Middle frontal gyrus (tissue), 1 donor: ENCODE measurements around the gene IQCK.

ENCODE experiments used
- DNase-seq: peaks from one replicate; pipeline ENCODE4 v3.0.0-alpha.2; 2015; ENCODE audit warnings: low spot score; ENCODE audit errors: extremely low spot score

The IQCK gene

DNA sequence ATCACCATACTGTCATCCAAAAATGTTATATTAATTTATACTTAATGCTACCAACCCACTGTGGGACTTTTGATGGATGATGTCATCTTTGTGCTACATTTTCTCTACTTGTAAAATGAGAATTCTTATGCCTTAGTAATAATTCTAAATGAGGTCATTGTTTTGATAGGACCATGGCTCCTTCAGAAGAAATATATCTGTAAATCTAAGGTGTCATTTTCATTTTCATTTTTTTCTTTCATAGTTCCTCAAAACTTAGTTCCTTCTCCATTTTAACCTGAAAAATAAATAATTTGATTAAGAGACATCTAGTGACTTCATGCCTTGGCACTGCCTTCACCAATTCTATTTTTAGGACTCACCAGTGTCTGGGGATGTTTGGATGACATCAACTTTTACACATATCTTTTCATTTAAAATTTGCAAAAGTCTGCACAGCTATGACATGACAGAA, 117.9 kb downstream of the IQCK start:
- DNase-seq: no peak

DNA sequence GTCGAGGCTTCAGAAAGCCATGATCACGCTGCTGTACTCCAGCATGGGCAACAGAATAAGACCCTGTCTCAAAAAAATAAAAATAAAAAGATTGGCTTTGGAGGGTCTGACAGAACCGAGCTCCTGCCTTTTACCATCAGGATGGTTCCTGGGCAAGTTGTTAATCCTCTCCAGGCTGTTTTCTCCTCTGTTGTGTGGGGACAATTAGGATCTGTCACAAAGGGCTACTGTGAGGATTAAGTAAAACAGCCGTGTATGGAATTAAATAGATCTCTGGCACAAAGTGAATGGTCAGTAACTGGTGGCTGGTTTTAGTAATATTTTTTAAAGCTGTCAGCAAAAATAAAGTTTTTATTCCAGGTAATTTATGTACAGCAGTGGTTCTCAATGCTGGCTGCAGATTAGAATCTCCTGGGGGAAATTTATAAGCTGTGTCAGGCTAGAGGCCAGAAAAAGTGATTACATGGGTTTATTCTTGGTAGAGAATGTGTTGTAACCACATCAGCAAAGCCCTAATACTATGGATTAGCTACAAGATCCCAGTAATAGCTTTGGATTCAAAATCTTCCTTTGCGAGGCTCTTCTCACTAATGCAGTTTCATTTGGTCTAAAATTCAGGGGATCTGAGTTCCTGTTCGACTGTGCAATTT, 119.4 kb downstream of the IQCK start:
- no peak for DNase-seq

DNA sequence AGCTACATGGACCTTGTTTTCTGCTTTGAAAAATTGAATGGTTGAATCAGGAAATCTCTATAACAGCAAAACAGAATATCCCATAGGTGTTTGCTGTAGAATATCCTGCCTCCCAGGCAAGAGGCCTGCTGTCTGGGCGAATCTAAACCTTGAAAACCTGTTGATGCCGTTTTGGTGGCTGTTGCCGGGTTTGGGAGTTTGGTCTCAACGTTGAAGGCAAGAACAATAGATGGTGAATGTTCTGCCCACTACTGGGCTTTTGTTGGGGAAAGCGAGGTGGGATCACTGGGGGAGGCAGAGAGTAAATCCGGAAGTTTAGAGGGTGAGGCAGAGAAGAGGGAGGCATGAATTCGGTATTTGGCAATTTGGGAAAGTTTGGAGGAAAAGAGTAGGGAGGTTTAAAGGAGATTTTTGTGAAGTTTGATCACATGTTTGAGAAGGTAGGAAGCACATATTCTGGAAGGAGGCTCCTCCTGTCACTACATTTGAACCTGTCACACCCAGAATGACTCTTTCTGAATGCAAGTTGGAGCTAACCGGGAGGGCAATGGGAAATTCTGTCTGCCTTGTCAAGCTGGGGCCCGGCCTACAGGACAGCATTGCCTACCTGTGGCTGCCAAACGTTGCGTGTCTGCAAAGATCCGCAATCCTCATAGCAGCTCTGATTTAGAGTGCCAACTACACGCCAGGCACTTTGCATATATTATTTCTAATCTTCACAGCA, 120.1 kb downstream of the IQCK start:
- no peak for DNase-seq

DNA sequence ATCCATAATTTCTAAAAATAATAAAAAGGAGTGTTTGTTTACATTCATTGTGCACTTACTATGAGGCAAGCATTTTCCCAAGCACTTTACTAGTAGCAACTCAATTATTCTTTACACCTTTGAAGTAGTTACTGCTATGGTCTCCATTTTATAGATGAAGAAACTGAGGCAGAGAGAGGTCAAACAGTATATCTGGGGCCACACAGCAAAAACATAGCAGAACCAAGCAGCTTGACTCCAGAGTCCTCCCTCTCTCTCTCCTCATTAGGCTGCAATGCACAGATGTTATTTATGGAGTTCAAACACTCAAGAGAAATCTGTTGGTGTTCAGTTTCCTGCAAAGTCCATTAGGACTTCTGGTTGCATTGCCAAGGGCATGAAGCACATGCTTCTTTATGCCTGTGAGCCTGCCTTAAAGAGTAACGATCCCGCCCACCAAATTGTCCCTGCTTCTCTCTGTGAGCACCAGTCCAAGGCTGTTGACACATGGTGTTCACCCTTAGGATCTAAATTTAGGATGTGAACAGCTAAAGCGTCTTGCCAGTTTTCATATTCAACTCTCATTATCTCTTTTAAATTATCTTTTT, 122.5 kb downstream of the IQCK start:
- no peak for DNase-seq

DNA sequence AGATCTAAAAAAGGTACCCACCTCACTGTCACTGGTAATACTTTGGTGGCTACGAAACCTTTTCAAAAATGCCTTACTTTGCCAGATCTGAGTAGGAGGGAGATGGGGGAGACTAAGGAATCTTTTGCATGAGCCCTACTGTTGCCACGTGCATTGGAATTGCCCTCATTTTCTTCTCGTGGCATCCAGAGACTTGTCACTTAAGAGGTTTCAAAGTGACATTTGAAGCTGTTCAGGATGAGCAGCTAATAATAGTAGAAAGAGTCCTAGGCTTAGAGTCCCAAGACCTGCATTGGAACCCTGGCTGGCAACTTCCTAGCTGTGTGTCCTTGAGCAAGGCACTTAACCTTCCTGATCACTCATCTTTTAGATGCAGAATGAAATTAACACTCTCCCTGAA, 123.1 kb downstream of the IQCK start:
- DNase-seq: no peak

DNA sequence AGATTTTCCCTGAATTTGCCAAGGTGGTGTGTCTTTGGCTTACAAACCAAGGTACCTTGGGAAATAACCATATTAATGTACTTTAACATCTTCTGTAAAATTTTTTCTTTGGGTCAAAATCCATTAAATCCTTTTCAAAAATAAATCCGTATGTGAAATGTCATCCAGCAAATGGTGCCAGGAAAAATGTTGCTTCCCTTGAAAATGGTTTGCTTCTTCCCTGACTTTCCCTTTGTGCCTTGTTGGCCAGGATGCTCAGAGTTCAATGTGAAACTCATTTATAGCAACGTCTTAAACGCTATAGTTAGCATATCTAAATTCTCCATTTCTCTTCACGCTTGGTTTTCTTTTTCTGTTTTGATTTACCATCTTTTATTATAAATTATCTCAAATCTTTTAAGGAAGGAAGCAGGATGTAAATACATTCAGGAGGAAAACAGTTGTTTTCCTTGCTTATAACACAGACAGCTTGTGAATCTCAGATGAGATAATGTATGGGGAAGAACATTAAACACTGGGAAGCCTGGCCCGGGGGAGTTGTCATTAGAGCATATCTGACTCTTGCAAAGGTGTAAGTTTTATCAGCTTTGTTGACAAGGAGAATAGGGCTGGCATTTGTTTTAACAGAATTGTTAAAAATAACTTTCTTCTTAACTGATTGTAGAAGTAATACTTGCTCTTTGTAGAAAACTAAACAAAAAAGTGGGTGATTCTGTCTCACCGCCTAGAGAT, 124.5 kb downstream of the IQCK start:
- no peak for DNase-seq

DNA sequence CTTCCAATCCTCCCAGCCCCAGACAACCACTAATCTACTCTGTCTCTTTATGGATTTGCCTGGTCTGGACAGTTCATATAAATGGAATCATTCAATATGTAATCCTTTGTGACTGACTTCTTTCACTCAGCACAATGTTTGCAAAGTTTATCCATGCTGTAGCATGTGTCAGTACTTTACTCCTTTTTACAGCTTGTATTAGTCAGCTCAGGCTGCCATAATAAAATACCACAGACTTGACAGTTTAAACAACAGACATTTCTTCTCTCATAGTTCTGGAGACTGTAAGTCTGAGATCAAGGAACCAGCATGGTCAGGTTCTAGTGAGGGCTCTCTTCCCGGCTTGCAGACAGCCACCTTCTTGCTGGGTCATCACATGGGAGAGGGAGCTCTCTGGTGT, 125.3 kb downstream of the IQCK start:
- DNase-seq: no peak

DNA sequence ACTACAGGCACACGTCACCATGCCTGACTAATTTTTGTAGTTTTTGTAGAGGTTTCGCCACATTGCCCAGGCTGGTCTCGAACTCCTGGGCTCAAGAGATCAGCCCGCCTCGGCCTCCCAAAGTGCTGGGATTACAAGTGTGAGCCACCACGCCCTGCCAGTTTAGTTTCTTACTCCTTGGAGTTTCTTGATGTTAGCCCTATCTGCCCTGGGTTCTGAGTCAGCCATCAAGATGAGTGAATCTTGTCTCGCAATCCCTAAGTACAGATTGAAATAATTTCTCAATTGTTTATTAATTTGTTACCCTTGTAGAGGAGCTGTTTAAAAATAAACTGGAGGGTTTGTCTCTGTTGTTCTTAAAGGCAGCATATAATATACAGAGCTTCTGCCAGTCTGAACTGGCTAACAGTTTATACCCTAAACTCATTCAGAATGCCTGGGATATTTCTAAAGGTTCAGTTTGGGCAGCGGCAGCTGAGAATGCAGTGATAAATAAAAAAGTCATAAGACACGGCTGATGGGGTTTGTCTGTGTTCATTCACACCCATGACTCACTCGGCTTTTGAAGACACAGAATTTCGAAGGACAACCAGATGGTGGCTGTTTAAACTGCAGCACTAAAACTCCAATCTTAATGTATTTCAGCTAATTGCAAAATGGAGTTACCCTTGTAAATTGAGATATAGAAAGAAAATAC, 127.0 kb downstream of the IQCK start:
- peak; percentile 48 for DNase-seq

DNA sequence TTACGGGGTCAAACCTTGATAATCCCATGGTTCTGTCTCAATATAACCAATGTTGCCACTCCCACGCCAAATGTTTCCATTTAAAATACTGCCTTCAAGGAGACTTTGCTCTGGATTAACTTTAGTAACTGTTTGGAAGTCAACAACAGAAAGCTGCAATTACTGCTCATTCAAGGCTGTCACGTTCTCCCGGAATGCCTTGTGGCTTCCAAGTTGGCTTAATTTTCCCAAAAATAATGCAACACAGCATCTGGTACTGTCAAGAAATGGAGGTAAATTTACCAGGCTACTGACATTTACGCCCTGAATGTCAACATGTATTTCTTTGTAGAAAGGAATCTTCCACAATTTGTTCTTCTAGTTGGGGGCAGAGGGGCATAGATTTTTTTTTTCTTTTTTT, 128.4 kb downstream of the IQCK start:
- DNase-seq: no peak

DNA sequence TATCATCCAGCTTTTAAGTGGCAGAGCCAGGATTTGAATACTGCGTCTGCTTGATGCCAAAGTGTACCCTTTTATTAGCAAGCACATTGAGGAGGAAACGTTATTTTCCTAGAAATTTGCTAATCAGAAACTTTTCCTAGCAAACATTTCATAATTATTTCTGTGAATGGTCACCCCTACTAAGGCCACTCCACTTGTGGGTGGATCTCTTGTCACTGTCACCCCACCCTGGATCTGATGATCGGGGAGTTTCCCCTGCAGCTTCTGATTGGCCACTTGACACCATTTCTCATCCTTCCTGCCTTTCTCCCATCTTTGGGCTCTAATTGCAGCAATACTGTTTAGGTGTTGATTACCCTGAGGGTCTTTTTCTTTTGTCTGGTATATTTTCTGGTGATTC, 130.7 kb downstream of the IQCK start:
- no peak for DNase-seq

DNA sequence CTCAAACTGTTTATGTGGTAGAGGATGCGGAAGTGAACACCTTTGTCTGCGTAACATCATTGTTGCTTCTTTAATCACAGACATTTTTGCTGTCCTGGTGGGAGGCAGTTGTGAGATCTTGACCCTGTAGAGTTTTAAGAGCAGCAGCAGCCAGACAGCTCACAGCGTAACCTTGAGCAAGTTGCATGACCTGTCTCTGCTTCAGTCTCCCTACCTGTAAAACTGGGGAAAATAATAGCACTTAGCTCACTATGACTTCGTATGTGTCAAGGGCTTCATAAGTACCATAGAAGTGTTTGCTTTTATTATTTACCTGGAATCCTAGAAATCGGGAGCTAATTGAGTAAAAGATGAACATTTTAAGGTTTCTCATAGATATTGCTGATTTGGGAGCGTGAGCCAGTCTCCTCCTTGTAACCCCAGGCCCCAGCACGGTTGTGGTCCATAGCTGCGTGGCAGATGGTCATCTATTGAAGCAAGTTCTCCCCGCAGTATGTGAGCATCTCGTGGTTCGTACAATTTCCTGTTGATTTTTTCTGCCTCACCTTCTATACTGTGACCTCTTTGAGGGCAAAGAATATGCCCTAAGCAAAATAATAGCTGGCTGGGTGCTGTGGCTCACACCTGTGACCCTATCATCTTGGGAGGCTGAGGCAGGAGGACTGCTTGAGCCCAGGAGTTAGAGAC, 132.2 kb downstream of the IQCK start:
- no peak for DNase-seq

DNA sequence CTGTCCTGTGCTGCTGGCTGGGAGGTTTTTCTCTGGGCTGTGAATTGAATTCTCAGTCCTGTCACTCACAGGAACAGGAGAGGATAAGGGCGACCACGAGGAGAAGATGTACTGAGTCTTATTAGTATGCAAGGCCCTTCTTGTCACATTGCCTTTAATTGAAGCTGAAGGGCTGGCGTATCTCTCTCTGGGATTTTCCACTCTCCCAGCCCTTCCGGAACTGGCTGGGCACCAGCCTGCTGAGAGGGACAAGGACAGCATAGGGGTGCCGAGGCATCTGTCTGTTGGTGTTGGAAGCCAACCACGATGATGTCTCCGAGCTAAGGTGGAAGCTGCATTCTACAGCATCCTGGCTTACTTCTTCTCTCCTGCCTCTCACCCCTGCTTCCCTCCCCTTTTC, 133.4 kb downstream of the IQCK start:
- no peak for DNase-seq

DNA sequence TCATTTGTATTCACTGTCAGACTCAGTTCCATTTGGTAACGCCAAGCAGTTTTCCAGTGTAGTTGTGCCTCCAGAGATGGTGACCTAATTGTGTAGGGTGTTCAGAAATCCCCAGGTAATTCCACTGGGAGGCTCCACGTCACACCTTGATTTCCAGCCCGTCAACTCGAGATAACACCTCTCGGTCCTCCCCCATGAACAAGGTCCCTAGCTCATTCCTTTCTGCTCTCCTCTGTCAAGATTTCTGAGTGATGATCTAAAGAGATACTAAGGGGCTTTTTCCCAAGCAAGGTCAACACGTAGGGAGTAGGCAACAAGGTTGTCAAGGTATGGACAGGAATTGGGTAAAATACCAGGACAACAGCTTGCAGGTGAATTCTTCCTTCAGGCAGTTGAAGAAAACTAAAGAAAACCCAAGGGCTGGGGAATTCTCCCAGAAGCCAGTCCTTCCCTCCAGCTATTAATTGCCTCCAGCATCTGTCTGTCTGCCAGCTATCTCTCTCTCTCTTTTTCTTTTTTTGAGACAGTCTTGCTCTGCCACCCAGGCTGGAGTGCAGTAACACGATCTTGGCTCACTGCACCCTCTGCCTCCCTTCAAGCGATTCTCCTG, 135.2 kb downstream of the IQCK start:
- DNase-seq: no peak

DNA sequence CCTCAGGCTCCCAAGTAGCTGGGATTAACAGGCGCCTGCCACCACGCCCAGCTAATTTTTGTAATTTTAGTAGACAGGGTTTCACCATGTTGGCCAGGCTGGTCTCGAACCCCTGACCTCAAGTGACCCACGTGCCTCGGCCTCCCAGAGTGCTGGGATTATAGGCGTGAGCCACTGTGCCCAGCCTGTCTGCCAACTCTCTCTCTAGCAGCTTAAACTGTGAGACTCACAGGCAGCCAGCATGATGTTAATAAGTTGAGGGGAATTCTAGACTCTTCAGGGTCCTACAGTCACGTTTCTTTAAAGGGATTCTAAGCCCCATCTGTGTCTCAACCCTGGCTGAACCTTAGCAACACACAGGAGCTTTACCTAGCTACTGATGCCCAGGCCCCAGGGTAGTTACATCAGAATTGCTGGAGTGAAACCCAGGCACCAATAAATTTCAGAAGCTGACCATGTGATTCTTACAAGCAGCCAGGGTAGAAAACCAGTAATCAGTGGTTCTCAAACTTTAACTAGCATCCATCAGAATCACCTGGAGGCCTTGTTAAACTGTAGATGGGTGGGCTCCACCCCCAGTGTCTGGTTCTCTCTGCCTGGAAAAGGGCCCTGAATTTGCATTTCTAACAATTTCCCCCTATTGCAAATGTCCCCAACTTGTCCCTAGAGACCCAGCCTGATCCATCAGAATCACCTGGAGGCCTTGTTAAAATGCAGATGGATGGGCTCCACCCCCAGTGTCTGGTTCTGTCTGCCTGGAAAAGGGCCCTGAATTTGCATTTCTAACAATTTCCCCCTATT, 135.9 kb downstream of the IQCK start:
- DNase-seq: no peak

DNA sequence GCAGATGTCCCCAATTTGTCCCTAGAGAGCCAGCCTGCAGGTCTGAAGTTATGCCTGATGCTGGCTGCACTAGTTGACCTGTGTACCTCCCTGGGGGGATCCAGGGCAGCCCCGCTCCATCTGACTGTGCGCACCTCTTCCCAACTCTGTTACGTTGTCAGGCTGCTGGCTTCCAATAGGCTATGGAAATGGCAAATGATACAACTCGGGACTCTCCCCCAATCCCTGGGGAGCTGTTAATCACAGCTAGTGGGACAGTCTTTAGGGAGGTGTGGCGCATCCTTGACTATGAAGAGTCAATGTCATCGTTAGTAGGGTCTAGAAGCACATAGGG, 136.4 kb downstream of the IQCK start:
- no peak for DNase-seq

DNA sequence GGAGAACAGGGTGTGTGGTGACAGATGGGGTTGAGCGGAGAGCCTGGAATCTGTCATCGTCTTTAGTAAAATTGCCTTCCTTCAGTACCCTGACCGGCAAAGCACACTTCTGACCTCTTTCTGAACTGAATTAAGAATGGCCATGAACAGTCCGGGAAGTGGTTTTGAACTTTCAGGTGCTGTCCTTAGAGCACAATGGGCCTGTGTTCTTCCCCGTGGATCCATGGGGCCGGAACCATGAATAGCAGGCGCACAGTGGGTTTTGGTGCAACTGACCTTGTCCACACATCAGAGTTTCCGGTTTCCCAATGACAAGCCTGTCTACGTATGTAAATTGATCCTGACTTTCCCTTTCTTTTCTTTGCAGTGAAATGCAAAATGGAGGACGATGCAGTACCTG, 138.0 kb downstream of the IQCK start:
- no peak for DNase-seq

DNA sequence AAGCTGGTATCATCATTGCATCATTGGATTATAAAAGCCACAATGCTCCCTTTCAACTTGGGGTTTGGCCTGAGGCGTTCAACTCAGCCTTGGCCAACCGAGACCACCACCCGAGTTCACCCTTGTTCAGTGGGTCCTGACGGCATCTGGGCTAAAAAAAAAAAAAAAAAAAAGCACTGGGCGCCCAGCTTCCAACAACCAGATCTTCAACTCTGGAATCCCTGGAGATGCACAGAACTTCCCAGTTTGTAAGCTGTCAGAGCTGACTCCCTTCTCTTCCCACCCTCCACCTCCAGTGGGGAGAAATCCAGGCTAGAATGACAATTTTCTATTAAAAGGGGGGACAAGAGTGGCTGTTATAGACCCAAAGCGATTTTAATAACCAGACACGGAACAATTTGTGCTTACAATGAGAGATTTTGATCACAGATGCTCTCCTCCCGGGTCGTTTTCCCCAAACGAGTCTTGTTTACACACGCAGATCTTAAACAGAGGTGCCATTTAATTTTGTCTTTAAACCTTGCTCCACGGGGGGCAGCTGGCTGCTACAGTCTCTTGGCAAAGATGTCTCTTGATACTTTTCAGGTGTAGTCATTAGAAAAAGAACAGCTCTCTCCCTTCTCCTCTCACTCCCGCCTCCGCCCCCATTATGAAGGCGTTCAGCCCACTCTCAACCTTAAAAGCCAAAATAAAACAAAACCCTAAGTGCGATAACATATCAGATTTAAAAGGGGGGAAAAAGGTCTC, 139.7 kb downstream of the IQCK start:
- no peak for DNase-seq

DNA sequence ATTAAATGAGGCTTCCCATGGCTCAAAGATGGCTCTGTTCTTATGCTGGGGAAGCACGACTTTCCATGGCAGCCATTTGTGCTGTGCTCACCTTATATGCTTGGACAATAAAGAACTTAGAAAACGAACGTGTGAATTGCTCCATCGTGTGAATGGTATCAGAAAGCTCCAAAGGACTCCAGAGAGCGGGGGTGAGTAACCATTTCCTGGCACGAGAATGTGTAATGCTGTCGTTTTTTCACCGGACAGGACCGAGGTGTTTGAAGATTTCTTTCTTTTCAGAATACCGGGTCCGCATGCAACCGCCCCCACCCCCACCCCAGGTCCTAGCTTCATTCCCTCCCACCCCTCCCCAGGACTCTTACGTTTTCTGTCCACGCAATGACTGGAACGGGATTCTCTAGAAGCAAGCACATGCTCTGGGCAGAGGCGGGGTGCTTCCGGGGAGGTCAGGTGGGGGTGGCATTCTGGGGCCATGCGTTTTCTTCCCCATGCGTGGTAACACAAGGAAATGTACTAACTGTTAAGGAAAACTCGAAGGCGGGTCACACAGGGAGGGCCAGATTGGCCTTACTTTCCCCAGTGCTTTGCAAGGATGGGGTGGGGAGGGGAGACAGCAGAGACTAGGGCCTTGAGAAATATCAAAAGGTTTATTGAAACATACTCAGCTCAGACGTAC, 140.4 kb downstream of the IQCK start:
- DNase-seq: no peak

DNA sequence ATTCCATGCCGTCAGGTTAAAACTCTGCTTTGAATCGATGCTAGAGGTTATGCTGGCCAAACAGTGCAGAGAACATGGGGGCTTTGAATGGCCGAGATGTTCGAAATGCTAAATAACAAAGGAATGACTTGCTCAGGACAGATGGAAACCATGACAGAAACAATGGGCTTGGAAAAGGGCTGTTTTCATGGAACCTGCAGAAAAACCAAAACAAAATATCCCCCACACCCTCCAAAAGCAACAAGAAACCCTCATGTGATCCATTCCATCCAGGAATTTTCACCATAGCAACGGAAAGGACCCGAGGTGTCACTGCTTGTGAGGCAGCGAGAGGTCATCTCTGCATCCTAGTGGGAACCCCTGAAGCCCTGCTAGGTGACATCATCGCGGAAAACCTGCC, 141.1 kb downstream of the IQCK start:
- DNase-seq: no peak
